Activated T-cell treated with anti-CD3 and anti-CD28 coated beads for 1 hour (primary cell): ENCODE data around the gene PRR15.

Source experiments
- DNase-seq: peaks from one replicate; pipeline ENCODE4 v3.0.0-alpha.2; 2020; ENCODE audit warnings: low read depth

Gene PRR15

GRCh38 chr7:29610086-29610485, 46.5 kb downstream of the PRR15 start:
- no peak for DNase-seq

- DNase-seq, result no peak
Observed at GRCh38 chr7:29611941-29612544, 48.4 kb downstream of the PRR15 start.

GRCh38 chr7:29612596-29612995, 49.0 kb downstream of the PRR15 start:
- no peak for DNase-seq

GRCh38 chr7:29613100-29613499, 49.5 kb downstream of the PRR15 start:
- no peak for DNase-seq

- no peak for DNase-seq
Observed at GRCh38 chr7:29614229-29614628, 50.6 kb downstream of the PRR15 start.
